ENCODE data around the gene COG7.

DNA sequence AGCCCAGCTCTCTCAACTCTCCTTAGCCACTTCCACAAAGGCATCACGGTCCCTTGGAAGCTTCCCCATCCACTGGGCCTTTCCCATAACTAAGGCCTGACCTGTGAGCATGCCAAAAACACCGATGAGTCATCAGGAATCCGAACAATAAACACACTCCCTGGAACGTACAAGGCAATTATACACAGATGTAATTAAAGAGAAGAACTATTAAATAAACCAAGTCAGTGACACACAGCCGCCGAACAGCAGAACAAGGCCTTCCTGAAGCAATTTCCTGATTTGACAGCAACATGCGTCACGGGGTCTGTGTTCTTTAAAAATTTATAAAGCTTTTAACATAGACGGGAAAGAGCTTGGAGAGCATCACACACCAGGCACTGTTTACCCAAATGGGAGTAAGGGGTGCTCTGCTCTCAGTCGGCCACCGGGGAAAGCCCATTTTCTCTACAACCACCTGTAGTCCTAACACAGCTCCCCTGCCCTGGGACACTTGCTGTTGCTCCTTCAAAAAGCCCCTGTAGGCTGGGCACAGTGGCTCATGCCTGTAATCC is 29.4 kb downstream of the COG7 start:
- TF ChIP-seq, protein P1, sequence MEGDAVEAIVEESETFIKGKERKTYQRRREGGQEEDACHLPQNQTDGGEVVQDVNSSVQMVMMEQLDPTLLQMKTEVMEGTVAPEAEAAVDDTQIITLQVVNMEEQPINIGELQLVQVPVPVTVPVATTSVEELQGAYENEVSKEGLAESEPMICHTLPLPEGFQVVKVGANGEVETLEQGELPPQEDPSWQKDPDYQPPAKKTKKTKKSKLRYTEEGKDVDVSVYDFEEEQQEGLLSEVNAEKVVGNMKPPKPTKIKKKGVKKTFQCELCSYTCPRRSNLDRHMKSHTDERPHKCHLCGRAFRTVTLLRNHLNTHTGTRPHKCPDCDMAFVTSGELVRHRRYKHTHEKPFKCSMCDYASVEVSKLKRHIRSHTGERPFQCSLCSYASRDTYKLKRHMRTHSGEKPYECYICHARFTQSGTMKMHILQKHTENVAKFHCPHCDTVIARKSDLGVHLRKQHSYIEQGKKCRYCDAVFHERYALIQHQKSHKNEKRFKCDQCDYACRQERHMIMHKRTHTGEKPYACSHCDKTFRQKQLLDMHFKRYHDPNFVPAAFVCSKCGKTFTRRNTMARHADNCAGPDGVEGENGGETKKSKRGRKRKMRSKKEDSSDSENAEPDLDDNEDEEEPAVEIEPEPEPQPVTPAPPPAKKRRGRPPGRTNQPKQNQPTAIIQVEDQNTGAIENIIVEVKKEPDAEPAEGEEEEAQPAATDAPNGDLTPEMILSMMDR (conservative IDR thresholded peaks at IDR 0.05; ENCODE audit: low read length): no peak
- no peak for TF ChIP-seq EZH2phosphoT487 (IDR thresholded peaks at IDR 0.05; ENCODE audit: borderline replicate concordance)

All from Loucy (cell line).